HepG2 (cell line): Measurements from ENCODE around the gene PDLIM7. TPM values are rescaled to one million over a fixed set of nuclear protein-coding genes. Genes with fewer than 3 reads are reported as not detected.
A peak's percentile ranks its signal among the peaks of the same experiment; 100 is the strongest.

Source experiments
- CBX1 ChIP-seq: IDR thresholded peaks from one replicate; pipeline ENCODE4 v1.6.1; 2016; ENCODE audit warnings: antibody characterized with exemption, low read depth
- ELF3 ChIP-seq: IDR thresholded peaks from 2 replicates; pipeline ENCODE4 v1.6.1; 2016; ENCODE audit warnings: missing genetic modification reagents, missing compliant biosample characterization
- ELF4 ChIP-seq: sonication (generic); formaldehyde crosslinking; IDR thresholded peaks from 2 replicates; pipeline ENCODE4 v1.5.0; 2020; ENCODE audit warnings: missing genetic modification reagents, mild to moderate bottlenecking, moderate library complexity, borderline replicate concordance
- FOXK2 ChIP-seq: fragments of 450-650 bp; IDR thresholded peaks from 2 replicates; pipeline ENCODE4 v1.6.1; 2016
- GPN1 ChIP-seq: sonication (generic); formaldehyde crosslinking; IDR thresholded peaks from 2 replicates; pipeline ENCODE4 v1.5.1; 2020; ENCODE audit warnings: missing genetic modification reagents, borderline replicate concordance
- HDAC6 ChIP-seq: fragments of 200-600 bp; sonication (generic); IDR thresholded peaks from 2 replicates; pipeline ENCODE4 v1.7.0; 2017; ENCODE audit warnings: mild to moderate bottlenecking, antibody characterized with exemption, low read length, low read depth
- HNF4G ChIP-seq, 2 experiments: sonication (generic) in 1 of 2; formaldehyde crosslinking in 1 of 2; IDR thresholded peaks; 2 replicates each; pipeline versions ENCODE4 v1.4.0 to v1.6.1; 2011 to 2020; ENCODE audit warnings: borderline replicate concordance in 2 of 2, low read depth in 2 of 2, mild to moderate bottlenecking in 2 of 2, low read length in 1 of 2, missing genetic modification reagents in 1 of 2, moderate library complexity in 1 of 2
- KLF11 ChIP-seq: IDR thresholded peaks from 2 replicates; pipeline ENCODE4 v1.6.1; 2016; ENCODE audit warnings: missing compliant biosample characterization
- NFE2 ChIP-seq: sonication (generic); formaldehyde crosslinking; IDR thresholded peaks from 2 replicates; pipeline ENCODE4 v1.4.0; 2020; ENCODE audit warnings: missing genetic modification reagents
- NPAS2 ChIP-seq: sonication (generic); formaldehyde crosslinking; IDR thresholded peaks from 2 replicates; pipeline ENCODE4 v1.8.0; 2022; ENCODE audit warnings: mild to moderate bottlenecking, missing genetic modification reagents, borderline replicate concordance
- REPIN1 ChIP-seq: sonication (generic); formaldehyde crosslinking; IDR thresholded peaks from 2 replicates; pipeline ENCODE4 v1.8.0; 2022; ENCODE audit warnings: missing genetic modification reagents, low read depth, mild to moderate bottlenecking, borderline replicate concordance
- SOX13 ChIP-seq, 3 experiments: fragments of 450-650 bp in 1 of 3; sonication (generic) in 1 of 3; formaldehyde crosslinking in 1 of 3; IDR thresholded peaks in 2 of 3; conservative IDR thresholded peaks in 1 of 3; 2 replicates each; pipeline versions ENCODE4 v1.5.0 to v1.6.1; 2016 to 2020; ENCODE audit warnings: antibody characterized with exemption in 1 of 3, mild to moderate bottlenecking in 1 of 3, missing compliant biosample characterization in 1 of 3, missing genetic modification reagents in 1 of 3, moderate library complexity in 1 of 3
- SRSF9 ChIP-seq: fragments of 200-400 bp; formaldehyde crosslinking; IDR thresholded peaks from 2 replicates; pipeline ENCODE4 v1.6.1; 2018; ENCODE audit warnings: borderline replicate concordance, mild to moderate bottlenecking, low read depth, low read length; ENCODE audit not compliant: insufficient read depth, poor library complexity, severe bottlenecking
- TAF15 ChIP-seq: fragments of 200-400 bp; formaldehyde crosslinking; IDR thresholded peaks from one replicate; pipeline ENCODE4 v1.6.1; 2018; ENCODE audit warnings: mild to moderate bottlenecking, low read depth, low read length; ENCODE audit not compliant: poor library complexity, severe bottlenecking
- ZFY ChIP-seq: sonication (generic); formaldehyde crosslinking; IDR thresholded peaks from 2 replicates; pipeline ENCODE4 v1.4.0; 2020; ENCODE audit warnings: missing genetic modification reagents
- ZNF317 ChIP-seq: sonication (generic); formaldehyde crosslinking; IDR thresholded peaks from 2 replicates; pipeline ENCODE4 v1.5.0; 2020; ENCODE audit warnings: mild to moderate bottlenecking, missing genetic modification reagents
- ZNF362 ChIP-seq: sonication (generic); formaldehyde crosslinking; IDR thresholded peaks from 2 replicates; pipeline ENCODE4 v1.4.0; 2020; ENCODE audit warnings: missing genetic modification reagents, mild to moderate bottlenecking, borderline replicate concordance
- ZNF646 ChIP-seq: sonication (generic); formaldehyde crosslinking; IDR thresholded peaks from 2 replicates; pipeline ENCODE4 v1.9.0; 2021; ENCODE audit warnings: mild to moderate bottlenecking, missing genetic modification reagents
- ZNF691 ChIP-seq: sonication (generic); formaldehyde crosslinking; IDR thresholded peaks from 2 replicates; pipeline ENCODE4 v1.4.0; 2020; ENCODE audit warnings: missing genetic modification reagents, low read depth, mild to moderate bottlenecking, borderline replicate concordance
- polyA plus RNA-seq, 8 experiments: library from polyadenylated mRNA; depleted of rRNA in 3 of 8; stranded (reverse) in 7 of 8; unstranded in 1 of 8; fragments of >200 nt; fragmentation: Illumina TruSeq in 4 of 8; extraction: Trizol in 4 of 8; gene quantifications; 2 replicates each; pipeline versions ENCODE4 v1.2.1 to v1.2.3, GENCODE V29; 2011 to 2016; ENCODE audit warnings: low read depth in 4 of 8, missing spikeins in 1 of 8, mixed read lengths in 1 of 8; ENCODE audit not compliant: insufficient read depth in 1 of 8
- total RNA-seq, 5 experiments: library from RNA; depleted of rRNA; stranded (reverse); fragments of >200 nt; fragmentation: Illumina TruSeq; extraction: Trizol; gene quantifications; 2 replicates each; pipeline ENCODE4 v1.2.3, GENCODE V29; 2016; ENCODE audit warnings: low read depth in 1 of 5

Gene PDLIM7
- total and polyA plus RNA-seq, 2 of the 13 experiments (the other 11 are each of a cell fraction or from before 2014, with no cell fraction given) = 21.1 to 31.3 TPM

GRCh38 chr5:177516601-177517568 lies 19.5 kb upstream of the PDLIM7 start, which contains the start of gene DDX41 (continued):
- TF ChIP-seq ZNF691 (peak; percentile 80), ZNF362 (peak; percentile 52; the same call in 1 of the 2 replicates), SOX13 (IDR thresholded peaks at IDR 0.05) (no peak), SOX13 (CRISPR knock-in tag; conservative IDR thresholded peaks at IDR 0.05 in 1 of 2, IDR thresholded peaks at IDR 0.05 in 1 of 2) (peak in 1 of 2 experiments; percentile 56; a peak in 1 of 4 replicates), GPN1 (CRISPR knock-in tag) (no peak), CBX1 (peak; percentile 89), ZFY (CRISPR knock-in tag) (peak; percentile 83), REPIN1 (CRISPR knock-in tag) (peak; percentile 97), NPAS2 (CRISPR knock-in tag) (no peak), NFE2 (CRISPR knock-in tag) (no peak), FOXK2 (no peak), ELF3 (CRISPR knock-in tag) (peak; percentile 61), ELF4 (no peak), SRSF9 (no peak), ZNF646 (CRISPR knock-in tag) (no peak), KLF11 (CRISPR knock-in tag) (peak; percentile 90; the same call in 1 of the 2 replicates), HNF4G (IDR thresholded peaks at IDR 0.05; ENCODE audit: borderline replicate concordance, low read depth, low read length) (no peak), HNF4G (CRISPR knock-in tag; IDR thresholded peaks at IDR 0.05; ENCODE audit: borderline replicate concordance, low read depth) (0 out of 2 replicates have a peak, but pooled peaks have one; percentile 17), ZNF317 (CRISPR knock-in tag) (peak; percentile 87), HDAC6 (no peak), TAF15 (peak; percentile 60)
